Activated CD8-positive, alpha-beta memory T cell treated with anti-CD3 and anti-CD28 coated beads, Interleukin-2, amount 10 ng/mL, durations not matched to agents 7 days and 5 days (primary cell): ENCODE data around the gene ADAP1. TPM values are rescaled to one million over a fixed set of nuclear protein-coding genes. Genes with fewer than 3 reads are reported as not detected.

Source experiments
- ATAC-seq: fragments of 150-1000 bp; cut with Tn5 transposase; one replicate; pipeline ENCODE4 v1.10.0; 2021; ENCODE audit warnings: moderate library complexity
- CTCF ChIA-PET: fragments of 350-600 bp; sonication (Branson Sonifier 250); formaldehyde crosslinking; loops from one replicate; lab custom pipeline; 2021; ENCODE audit warnings: antibody characterized with exemption; lab: Charles Lee
- DNase-seq: peaks from one replicate; pipeline ENCODE4 v3.0.0-alpha.2; 2020
- H3K27ac Mint-ChIP-seq: one replicate; pipeline ENCODE4 v1.8.0; 2021; ENCODE audit warnings: mild to moderate bottlenecking, mixed read lengths
- H3K27me3 Mint-ChIP-seq: one replicate; pipeline ENCODE4 v1.8.0; 2021; ENCODE audit warnings: mixed read lengths
- H3K36me3 Mint-ChIP-seq: one replicate; pipeline ENCODE4 v1.8.0; 2021; ENCODE audit warnings: mild to moderate bottlenecking, mixed read lengths
- H3K4me1 Mint-ChIP-seq: one replicate; pipeline ENCODE4 v1.8.0; 2021; ENCODE audit warnings: mixed read lengths
- H3K4me3 Mint-ChIP-seq: one replicate; pipeline ENCODE4 v1.8.0; 2021; ENCODE audit warnings: mild to moderate bottlenecking, moderate library complexity, mixed read lengths
- H3K9me3 Mint-ChIP-seq: one replicate; pipeline ENCODE4 v1.8.0; 2022; ENCODE audit warnings: low read depth, mixed read lengths
- total RNA-seq, 2 experiments: library from RNA; stranded (reverse); gene quantifications; one replicate each; pipeline ENCODE4 v1.2.3, GENCODE V29; 2021

ADAP1 gene
- total RNA-seq, 2 experiments from 2014 or later: 12.4 to 30.8 TPM

DNA sequence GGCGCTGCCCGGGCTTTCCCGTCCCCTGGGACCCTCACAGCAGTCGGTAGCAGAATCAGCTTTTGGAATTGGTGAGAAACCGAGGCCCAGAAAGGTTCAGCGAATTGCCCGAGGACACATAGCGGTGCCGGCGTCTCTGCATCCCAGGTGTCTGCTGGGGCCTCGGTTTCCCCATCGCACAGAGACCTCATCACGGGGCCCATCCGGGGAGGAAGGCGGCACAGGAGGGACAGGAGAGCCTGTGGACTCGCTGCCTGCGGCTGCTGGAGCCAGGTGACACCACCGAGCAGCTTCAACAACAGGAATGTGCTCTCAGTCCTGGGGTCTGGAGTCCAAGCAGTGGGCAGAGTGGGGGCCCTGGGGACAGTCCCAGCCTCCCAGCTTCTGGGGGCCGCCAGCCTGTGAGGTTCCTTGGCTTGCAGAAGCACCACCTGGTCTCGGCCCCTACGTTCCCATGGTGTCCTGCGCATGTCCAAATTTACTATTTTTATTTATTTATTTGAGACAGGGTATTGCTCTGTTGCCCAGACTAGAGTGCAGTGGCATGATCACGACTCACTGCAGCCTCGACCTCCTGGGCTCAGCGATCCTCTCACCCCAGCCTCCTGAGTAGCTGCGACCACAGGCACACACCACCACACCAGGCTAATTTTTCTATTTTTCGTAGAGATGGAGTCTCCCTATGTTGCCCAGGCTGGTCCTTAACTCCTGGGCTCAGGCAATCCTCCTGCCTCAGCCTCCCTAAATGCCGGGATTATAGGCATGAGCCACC lies 21.4 kb upstream of the ADAP1 start:
- DNase-seq (no peak), ATAC-seq (no peak)
- Mint-ChIP-seq H3K4me3 (peak overlapping the region; percentile 79), H3K36me3 (peaks cover 21% of the 10 kb centered on the region), H3K27ac (no peak overlapping the region), H3K27me3 (no peaks in the 10 kb centered on the region), H3K9me3 (no peaks in the 10 kb centered on the region), H3K4me1 (peaks cover 21% of the 10 kb centered on the region)
- CTCF ChIA-PET: interaction anchor here (0.8 to 5.8 kb wide), 7 partner anchors 9 to 200 kb away, joined by 3 to 37 read pairs (median 4); no protein-coding TSS in a partner anchor

DNA sequence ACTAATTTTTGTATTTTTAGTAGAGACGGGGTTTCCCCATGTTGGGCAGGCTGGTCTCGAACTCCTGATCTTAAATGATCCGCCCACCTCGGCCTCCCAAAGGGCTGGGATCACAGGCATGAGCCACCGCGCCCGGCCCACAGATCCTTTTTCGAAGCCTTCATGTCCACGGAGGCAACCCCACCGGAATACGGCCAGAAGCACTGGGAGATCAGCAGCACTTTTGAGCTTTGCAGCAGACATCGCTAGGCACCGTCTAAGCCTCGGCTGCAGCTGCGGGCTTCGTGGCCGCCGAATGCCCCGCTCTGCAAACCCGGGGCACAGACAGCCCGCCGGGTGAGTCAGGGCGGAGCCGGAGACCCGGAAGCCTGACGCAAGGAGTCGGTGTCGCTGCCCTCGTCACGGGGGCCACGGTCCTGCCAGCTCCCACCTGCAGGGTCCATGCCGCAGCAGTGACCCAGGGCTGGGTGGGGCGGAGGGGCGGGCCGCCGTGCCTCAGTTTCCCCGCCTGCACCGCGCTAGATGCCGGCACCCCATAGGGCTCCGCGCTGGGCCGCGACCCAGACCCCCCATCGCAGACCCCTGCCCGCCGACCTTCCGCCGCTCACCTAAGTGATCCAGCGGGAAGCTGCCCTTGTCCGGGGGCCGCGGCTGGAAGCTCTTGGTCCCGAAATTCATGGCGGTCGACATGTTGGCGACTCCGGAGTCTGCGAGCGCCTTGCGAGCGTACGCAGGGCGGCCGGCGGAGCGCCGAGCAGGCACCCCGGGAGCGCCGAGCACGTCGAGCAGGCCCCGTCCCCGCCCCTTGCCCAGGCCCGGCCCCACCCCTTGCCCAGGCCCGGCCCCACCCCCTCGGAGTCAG lies 20.6 kb upstream of the ADAP1 start, which contains the start of gene COX19:
Gene COX19 (minus strand): TSS at position 730 of the 862 bp plus-strand sequence. CDS start 40 bp downstream, at position 690.
- no peaks in the 10 kb centered on the region for H3K9me3 Mint-ChIP-seq
- peaks cover 23% of the 10 kb centered on the region for H3K36me3 Mint-ChIP-seq
- ATAC-seq (peak; percentile 94), DNase-seq (peak; percentile 92)
- CTCF ChIA-PET: interaction anchor here (0.8 to 5.8 kb wide), 14 partner anchors 9 to 217 kb away, joined by 3 to 37 read pairs (median 4); no protein-coding TSS in a partner anchor
- peak within 1 kb of the TSS; percentile 70 for H3K27ac Mint-ChIP-seq
- H3K4me3 Mint-ChIP-seq: peak within 1 kb of the TSS; percentile 79
- peaks cover 21% of the 10 kb centered on the region for H3K4me1 Mint-ChIP-seq
- H3K27me3 Mint-ChIP-seq: no peaks in the 10 kb centered on the region

DNA sequence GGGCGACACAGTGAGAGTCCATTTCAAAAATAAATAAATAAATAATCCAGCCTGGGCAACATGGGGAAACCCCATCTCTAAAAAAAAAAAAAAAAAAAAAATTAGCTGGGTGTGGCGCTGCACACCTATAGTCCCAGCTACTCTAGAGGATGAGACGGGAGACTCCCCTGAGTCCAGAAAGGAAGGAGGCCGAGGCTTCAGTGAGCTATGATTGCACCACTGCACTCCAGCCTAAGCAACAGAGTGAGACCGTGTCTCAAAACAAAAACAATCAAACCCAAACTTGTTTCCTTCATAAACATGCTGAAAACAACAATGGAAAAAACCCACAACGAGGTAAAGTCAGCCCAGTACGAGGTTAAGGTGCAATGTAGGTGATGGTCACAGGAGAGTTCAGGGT lies 19.7 kb upstream of the ADAP1 start:
- H3K9me3 Mint-ChIP-seq: no peaks in the 10 kb centered on the region
- H3K27ac Mint-ChIP-seq: peak overlapping the region; percentile 70
- peaks cover 24% of the 10 kb centered on the region for H3K36me3 Mint-ChIP-seq
- CTCF ChIA-PET: interaction anchor here (0.6 to 5.8 kb wide), 10 partner anchors 8 to 333 kb away, joined by 3 to 37 read pairs (median 4); no protein-coding TSS in a partner anchor
- DNase-seq (no peak), ATAC-seq (no peak)
- peak overlapping the region; percentile 79 for H3K4me3 Mint-ChIP-seq
- peaks cover 21% of the 10 kb centered on the region for H3K4me1 Mint-ChIP-seq
- no peaks in the 10 kb centered on the region for H3K27me3 Mint-ChIP-seq

DNA sequence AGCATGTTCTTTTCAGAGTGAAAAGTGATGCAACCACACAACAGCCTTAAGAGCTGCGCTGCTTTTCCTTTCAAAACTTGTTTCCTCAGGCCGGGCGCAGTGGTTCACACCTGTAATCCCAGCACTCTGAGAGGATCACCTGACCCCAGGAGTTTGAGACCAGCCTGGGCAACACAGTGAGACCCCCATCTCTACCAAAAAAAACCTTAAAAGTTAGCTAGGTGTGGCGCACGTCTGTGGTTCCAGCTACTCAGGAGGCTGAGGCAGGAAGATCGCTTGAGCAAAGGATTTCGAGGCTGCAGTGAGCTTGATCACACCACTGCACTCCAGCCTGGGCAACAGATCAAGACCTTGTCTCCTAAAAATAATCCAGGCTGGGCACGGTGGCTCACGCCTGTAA lies 18.8 kb upstream of the ADAP1 start:
- DNase-seq (no peak), ATAC-seq (no peak)
- no peaks in the 10 kb centered on the region for H3K27me3 Mint-ChIP-seq
- H3K4me1 Mint-ChIP-seq: peaks cover 21% of the 10 kb centered on the region
- no peak overlapping the region for H3K27ac Mint-ChIP-seq
- peak overlapping the region; percentile 48 for H3K4me3 Mint-ChIP-seq
- CTCF ChIA-PET: interaction anchor here (1.0 to 5.8 kb wide), 6 partner anchors 18 to 167 kb away, joined by 3 to 37 read pairs (median 3); no protein-coding TSS in a partner anchor
- H3K36me3 Mint-ChIP-seq: peaks cover 27% of the 10 kb centered on the region
- H3K9me3 Mint-ChIP-seq: no peaks in the 10 kb centered on the region

DNA sequence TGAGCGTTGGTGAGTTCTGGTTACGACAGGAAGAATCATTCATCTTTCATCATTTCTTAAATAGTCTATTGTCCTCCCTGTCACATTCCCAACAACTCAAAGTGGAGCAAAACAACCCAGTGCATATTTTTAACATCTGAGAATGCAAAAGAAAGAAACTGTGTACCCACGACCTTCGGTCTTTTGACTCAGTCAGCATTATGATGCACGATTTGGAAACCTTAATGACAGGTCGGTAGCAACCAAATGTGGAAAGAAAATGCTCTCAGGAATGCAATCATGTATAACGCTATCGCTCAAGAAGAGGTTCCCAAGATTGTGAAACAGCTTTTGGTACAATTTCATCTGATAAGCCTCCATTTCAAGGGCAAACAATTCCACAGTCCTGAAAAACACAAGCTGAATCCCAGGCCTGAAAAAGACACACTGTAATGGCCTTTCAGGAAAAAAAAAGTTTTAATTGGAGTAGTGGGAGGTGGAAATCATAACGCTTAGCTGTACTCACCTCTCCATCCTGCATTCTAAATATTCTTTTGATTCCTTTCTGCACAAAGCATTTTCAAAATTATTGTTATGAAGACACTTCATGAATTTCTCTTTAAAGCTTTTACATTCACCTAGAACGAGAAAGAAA lies 18.3 kb upstream of the ADAP1 start:
- Mint-ChIP-seq H3K27ac (no peak overlapping the region), H3K36me3 (peaks cover 29% of the 10 kb centered on the region)

DNA sequence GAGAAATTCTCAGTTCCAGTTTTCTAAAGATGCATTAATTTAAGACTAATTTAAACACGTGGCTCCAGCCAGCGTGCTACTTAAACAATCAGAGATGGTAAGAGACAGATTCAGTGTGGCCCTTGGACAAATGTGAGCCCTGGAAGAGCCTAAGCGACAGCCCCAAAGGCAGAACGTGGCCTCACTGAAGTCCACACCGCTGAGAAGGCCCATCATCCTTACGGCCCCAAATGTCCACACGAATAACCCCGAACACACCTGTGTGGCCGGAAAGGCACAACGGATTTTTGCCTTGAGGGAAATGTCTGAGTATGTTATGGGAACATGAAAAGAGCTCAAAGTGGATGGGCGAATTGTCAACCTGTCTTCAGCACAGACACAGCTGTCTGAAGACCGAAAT lies 17.6 kb upstream of the ADAP1 start:
- no peak for DNase-seq
- peaks cover 34% of the 10 kb centered on the region for H3K36me3 Mint-ChIP-seq
- H3K9me3 Mint-ChIP-seq: no peaks in the 10 kb centered on the region
- CTCF ChIA-PET: interaction anchor here (1.2 to 5.8 kb wide), 2 partner anchors 10 to 21 kb away, joined by 3 to 37 read pairs; no protein-coding TSS in a partner anchor
- ATAC-seq: no peak
- peaks cover 21% of the 10 kb centered on the region for H3K4me1 Mint-ChIP-seq
- H3K4me3 Mint-ChIP-seq: no peak overlapping the region
- no peaks in the 10 kb centered on the region for H3K27me3 Mint-ChIP-seq
- H3K27ac Mint-ChIP-seq: no peak overlapping the region

More for the DNA sequence above, 18.3 kb upstream of the ADAP1 start:
- no peak for DNase-seq
- H3K9me3 Mint-ChIP-seq: no peaks in the 10 kb centered on the region
- CTCF ChIA-PET: interaction anchor here (1.2 to 5.8 kb wide), 4 partner anchors 9 to 93 kb away, joined by 3 to 37 read pairs (median 3); no protein-coding TSS in a partner anchor
- H3K27me3 Mint-ChIP-seq: no peaks in the 10 kb centered on the region
- H3K4me1 Mint-ChIP-seq: peaks cover 21% of the 10 kb centered on the region
- no peak for ATAC-seq
- peak overlapping the region; percentile 48 for H3K4me3 Mint-ChIP-seq

DNA sequence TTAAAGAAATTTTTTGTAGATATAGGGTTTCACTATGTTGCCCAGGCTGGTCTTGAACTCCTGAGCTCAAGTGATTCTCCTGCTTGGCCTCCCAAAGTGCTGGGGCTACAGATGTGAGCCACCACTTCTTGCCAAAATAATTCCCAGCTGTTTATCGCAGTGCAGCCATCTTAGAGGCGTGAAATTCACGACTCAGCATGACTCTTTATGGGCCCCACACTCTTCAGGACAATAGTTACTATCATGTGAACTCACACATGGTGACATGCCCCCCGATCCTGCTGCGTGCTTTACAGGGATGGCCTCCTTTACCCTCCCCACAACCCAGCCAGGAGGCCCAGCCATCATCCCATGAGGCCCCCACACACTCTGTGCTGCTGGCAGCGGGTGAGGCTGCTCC lies 16.3 kb upstream of the ADAP1 start:
- Mint-ChIP-seq H3K36me3 (peaks cover 37% of the 10 kb centered on the region), H3K4me3 (no peak overlapping the region), H3K9me3 (no peaks in the 10 kb centered on the region), H3K27me3 (no peaks in the 10 kb centered on the region), H3K27ac (no peak overlapping the region), H3K4me1 (peaks cover 24% of the 10 kb centered on the region)
- no peak for ATAC-seq
- CTCF ChIA-PET: no interaction called here
- DNase-seq: no peak

DNA sequence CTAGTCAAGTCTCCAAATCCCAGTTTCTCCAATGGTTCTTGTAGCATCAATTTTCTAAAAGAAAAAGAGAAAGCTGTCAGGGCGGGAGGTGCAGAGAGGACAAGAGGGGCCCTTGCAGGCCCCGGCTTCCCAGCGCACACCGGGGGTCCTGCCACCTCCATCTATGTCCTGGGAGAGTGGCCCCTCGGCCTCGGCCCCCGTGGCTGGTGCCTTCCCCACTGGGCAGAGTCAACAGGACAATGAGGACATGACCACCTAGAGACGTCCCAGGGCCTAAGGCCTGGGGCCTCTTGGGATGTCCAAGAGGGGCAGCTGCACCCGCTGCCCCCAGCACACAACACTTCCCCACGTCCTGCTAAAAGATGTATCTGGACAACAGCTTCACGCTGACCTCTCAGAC lies 14.9 kb upstream of the ADAP1 start:
- H3K27me3 Mint-ChIP-seq: no peaks in the 10 kb centered on the region
- no peak for ATAC-seq
- CTCF ChIA-PET: interaction anchor here (0.9 kb wide), 1 partner anchor 25 kb away, joined by 3 read pairs; no protein-coding TSS in a partner anchor
- H3K36me3 Mint-ChIP-seq: peaks cover 37% of the 10 kb centered on the region
- H3K4me1 Mint-ChIP-seq: peaks cover 34% of the 10 kb centered on the region
- H3K27ac Mint-ChIP-seq: no peak overlapping the region
- H3K4me3 Mint-ChIP-seq: no peak overlapping the region
- no peaks in the 10 kb centered on the region for H3K9me3 Mint-ChIP-seq
- no peak for DNase-seq

DNA sequence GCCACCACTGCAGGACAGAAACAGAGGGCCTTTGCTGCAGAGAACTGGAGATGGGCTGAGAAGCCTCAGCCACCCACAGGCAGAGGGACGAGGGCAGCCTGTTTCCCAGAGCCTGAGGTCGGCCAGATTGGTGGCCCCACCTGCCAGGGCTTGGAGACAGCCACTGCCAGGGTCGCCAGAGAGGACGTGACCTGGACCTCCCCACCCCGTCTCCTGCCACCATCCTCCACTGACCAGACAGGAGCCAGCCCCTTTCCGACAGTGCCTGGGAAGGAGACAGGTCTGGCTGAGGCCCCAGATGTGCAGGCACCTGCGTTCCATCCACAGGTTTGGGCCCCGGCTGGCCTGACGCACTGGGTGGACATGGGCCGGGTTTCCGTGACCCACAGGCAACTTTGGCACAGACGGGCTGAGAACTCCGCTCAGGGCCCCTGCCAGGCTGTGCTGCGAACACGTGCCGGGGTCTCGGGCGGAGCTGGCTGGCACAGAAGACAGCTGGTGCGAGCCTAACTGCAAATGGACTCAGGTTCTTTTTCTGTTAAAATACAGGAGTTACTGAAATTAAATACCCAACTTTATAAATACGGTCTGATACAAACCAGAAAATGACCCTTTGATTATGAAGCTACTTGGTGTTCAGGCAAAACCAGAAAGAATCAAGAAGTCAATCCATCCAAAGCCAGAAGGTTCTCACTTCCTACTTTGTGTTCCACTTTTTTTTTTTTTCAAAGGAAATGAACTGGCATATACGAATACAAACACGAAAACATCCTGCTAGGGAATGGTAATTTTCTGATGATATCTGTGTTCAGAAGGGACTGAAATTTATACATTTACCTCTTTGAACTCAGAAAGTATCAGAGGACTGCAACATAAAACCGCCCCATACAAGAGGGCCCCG lies 14.0 kb upstream of the ADAP1 start:
- Mint-ChIP-seq H3K9me3 (no peaks in the 10 kb centered on the region), H3K4me3 (no peak overlapping the region), H3K4me1 (peaks cover 39% of the 10 kb centered on the region), H3K27me3 (peaks cover 2% of the 10 kb centered on the region), H3K36me3 (peaks cover 37% of the 10 kb centered on the region), H3K27ac (no peak overlapping the region)
- no peak for DNase-seq
- no peak for ATAC-seq
- CTCF ChIA-PET: interaction anchor here (0.8 to 1.7 kb wide), 3 partner anchors 25 to 60 kb away, joined by 3 to 5 read pairs (median 3); no protein-coding TSS in a partner anchor

DNA sequence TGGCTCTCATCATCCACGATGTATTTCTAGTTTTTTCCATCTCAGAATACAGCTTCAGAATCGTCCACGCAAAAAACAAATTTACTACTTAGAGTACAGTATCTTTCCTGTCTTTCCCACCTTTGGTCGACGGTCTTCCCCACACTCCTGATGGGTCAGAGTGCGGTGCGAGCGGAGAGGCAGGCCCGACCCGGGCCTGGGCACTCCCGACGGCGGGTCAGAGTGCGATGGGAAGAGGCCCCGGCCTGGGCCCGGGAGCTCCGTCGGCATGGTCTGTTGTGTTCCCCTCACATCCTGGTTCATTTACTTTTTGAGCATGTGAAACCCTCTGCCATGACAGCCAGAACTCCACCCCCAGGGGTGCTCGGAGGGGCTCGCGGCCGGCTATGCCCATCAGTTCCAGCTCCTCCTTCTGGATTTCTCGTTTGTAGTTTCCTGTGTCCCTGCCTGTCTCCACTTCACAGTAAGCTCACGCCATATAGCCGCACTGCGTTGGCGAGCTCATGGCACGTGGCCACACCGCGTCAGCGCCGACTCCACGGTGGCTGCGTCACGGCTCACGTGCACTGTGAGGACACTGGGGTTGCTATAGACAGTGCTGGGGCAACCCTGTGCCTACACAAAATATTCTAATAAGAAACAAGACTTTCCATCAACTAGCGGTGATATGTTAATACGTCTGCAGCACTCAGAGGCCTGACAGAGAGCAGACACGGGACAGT lies 13.0 kb upstream of the ADAP1 start:
- Mint-ChIP-seq H3K36me3 (peaks cover 28% of the 10 kb centered on the region), H3K4me1 (peaks cover 31% of the 10 kb centered on the region), H3K4me3 (no peak overlapping the region), H3K9me3 (no peaks in the 10 kb centered on the region), H3K27me3 (peaks cover 3% of the 10 kb centered on the region), H3K27ac (no peak overlapping the region)
- CTCF ChIA-PET: interaction anchor here (0.8 to 1.7 kb wide), 2 partner anchors 26 to 59 kb away, joined by 3 to 5 read pairs; no protein-coding TSS in a partner anchor
- DNase-seq (no peak), ATAC-seq (no peak)

DNA sequence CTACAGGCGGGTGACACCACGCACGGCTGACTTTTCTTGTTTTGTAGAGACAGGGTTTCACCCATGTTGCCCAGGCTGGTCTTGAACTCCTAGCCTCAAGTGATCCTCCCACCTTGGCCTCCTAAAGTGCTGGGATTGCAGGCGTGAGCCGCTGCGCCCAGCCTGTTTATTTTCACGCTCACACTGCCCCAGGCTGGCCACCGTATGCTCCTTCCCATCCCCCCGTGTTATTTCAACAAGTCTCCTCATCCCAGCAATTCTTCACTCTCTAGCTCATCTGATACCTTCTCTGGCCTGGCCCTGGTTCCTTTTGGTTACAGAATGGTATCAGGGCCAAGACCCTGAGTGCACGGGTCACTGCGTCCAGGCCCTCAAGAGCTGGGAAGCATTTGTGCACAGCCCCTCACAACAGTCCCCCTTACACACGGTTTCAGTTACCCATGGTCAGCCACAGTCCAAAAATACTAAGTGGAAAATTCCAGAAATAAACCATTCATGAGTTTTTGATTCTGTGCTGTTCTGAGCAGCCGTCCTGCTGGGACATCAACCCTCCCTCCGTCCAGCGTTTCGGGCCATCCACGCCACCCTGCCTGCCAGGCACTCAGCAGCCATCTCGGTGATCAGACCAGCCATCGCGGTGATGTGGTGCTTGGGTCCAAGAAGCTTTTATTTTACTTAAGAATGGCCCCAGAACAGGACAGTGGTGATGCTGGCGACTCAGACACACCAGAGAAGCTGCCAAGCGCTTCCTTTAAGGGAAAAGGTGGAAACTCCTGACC lies 12.0 kb upstream of the ADAP1 start:
- Mint-ChIP-seq H3K27me3 (peaks cover 3% of the 10 kb centered on the region), H3K9me3 (no peaks in the 10 kb centered on the region), H3K27ac (no peak overlapping the region), H3K36me3 (peaks cover 22% of the 10 kb centered on the region), H3K4me1 (peaks cover 25% of the 10 kb centered on the region), H3K4me3 (no peak overlapping the region)
- no peak for DNase-seq
- CTCF ChIA-PET: interaction anchor here (1.1 to 1.7 kb wide), 2 partner anchors 8 to 27 kb away, joined by 4 to 5 read pairs; partner anchors contain the start of gene COX19
- no peak for ATAC-seq
